EL (cell line): ENCODE measurements around the gene UXS1.

Experiments
- DNase-seq: peaks from one replicate; pipeline ENCODE4 v3.0.0-alpha.2; 2016

The UXS1 gene

DNA sequence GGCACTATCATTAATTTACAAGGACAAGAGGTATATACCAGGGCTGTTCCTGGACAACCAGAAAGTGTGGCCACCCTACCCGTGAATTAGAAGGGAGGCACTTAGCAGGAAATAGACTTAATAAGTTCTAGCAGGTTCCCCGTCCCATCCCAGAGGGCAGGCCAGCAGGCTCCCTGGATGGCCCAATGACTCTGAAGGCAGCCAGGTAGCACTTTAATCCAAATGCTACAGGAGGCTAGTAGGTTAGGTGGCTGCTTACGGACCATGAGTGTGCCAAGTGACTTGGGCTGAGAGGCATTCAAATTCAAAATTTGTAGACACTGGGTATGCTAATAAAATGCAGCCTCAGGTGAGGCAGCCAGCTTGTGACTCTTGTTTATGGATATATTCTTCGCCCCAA is 123.9 kb downstream of the UXS1 start:
- DNase-seq, result no peak

DNA sequence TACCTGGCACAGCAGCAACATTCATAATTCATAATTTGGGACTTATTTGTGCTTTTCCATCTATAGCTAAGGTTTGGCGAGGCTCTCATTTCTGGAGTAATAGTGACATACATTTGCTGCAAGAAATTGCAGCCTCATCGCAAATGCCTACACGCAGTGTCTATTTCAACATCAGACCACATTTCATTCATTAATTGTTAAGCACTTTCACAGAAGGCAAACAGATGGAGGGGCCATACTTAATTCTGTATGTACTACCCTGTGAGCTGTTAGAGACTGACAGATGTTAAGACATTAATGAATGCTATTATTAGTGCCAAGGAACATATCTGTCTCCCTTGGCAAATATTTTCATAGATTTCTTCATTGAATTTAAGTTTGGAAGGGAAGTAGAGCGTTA is 125.7 kb downstream of the UXS1 start:
- DNase-seq, result no peak

DNA sequence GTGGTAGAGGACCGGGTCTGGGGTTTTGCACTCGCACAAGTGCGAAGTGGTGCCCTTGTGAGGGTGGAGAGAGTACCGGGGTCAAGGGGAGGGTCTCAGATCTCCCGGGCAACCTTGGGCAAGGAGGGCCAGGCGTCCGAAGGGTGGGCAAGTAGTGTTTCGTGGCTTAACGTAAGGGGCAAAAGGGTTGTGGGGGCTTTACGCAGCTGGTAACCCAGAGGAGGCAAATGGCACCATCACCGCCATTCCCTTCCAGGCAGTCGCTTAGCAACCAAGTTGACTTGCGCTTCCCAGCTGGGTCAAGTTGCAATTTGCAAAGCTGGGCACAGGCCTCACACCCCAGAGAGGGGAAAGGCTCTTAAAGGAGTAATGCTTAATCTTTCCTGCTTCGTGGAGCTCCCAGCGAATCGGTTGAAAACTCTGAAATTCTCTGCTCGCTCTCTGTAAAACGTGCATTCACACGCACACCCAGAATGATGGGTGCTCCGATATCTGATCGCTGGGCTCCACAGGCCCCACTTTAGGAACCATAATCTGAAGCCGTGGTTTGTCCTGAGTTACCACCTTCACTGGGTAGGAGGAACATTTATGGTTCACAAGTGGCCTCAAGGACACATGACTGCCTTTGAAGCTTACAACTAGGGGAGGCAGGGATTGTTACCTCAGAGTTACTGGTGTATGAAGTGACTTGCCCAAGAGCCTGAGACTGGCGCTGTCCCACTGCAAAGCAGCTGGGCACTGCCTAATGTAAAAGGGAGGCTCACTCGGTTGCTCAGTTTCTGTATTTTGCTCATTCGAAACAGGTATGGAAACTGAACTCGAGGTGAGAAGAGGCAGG is 127.9 kb downstream of the UXS1 start:
- no peak for DNase-seq

DNA sequence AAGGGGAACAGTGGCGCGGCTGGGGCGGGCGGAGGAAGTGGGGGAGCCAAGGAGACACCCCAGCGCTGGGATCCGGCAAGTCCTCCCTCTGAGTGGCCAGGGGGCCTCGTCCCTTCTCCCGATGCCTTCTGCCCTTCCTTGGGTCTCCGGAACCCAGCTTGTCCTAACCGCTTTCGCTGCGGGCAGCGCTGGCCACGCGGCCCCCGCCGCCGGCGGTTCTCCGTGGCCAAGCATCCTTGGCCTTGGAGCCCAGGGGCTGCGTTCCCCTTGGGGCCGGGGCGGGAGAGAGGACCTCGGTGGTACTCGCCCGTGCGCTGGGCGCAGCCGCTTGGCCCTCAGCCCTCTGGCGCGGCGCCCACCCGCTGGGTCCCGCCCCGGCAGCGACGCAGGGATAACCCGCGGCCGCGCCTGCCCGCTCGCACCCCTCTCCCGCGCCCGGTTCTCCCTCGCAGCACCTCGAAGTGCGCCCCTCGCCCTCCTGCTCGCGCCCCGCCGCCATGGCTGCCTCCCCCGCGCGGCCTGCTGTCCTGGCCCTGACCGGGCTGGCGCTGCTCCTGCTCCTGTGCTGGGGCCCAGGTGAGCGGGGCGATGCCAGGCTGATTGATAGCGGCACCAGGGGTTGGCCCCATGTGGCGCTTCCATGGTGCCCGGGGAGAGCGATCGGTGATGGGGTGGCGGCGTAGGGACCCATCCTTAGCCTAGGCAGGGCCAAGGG is 128.7 kb downstream of the UXS1 start:
- no peak for DNase-seq

DNA sequence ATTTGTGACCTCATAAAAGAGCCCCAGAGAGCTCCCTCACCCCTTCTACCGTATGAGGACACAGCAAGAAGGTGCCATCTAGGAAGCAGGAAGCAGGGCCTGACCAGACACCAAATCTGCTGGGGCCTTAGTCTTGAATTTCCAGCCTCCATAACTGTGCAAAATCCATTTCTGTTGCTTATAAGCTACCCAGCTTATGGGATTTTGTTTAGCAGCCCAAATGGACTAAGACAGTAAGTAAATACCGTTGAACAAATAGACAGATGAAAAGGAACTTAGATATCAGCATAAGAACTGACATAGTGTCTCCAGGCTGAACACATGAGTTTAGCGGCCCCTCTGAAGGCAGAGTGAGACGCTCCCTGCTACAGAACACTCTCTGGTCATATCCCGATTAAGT is 130.9 kb downstream of the UXS1 start:
- DNase-seq, result no peak

DNA sequence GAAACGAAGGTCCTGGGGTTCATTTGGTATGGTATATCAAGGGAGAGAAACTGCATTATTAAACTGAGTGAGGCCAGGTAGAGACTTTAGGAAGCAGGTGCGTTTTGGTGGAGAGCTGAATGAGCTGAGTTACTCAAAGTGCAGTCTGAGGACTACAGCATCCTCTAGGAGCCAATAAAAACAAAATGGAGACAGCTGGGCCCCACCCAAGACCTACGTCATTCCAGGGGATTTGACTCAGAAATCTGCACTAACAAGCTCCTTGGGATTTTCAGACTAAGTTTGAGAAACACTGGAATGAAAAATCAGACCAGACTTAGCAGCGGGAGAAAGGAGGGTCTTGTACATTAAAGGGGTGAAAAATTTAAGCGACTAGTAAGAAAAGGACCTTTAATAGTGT is 131.5 kb downstream of the UXS1 start:
- no peak for DNase-seq

DNA sequence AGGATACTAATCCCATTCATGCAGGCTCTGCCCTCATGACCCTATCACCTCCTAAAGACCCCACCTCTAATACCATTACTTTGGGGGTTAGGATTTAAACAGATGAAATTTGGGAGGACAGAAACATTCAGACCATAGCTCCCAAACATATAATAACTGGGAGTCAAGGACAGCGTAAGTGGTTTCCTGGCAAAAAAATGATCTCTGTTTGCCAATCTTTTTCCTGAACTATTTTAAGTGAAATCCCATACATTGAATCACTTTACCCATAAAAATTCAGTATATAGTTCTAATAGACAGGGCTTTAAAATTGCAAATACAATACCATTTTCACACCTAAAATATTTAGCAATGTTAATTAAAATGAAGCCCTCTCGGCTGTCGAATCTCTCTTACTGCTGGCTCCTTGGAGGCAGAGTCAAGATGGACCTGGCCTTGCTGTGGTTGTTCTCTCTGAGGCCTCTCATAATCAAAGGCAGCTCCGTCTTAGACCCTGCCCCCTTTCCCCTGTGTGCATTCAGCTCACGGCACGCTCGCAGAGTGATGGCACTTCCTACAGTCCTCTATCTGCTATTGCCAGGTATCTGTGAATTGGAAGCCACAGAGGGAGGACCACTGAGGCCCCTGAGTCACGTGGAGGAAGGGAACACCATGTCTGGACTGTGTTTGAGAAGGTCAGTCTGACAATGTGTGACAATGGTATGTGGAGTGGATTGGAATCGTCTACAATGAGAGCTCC is 132.3 kb downstream of the UXS1 start:
- DNase-seq, result no peak

DNA sequence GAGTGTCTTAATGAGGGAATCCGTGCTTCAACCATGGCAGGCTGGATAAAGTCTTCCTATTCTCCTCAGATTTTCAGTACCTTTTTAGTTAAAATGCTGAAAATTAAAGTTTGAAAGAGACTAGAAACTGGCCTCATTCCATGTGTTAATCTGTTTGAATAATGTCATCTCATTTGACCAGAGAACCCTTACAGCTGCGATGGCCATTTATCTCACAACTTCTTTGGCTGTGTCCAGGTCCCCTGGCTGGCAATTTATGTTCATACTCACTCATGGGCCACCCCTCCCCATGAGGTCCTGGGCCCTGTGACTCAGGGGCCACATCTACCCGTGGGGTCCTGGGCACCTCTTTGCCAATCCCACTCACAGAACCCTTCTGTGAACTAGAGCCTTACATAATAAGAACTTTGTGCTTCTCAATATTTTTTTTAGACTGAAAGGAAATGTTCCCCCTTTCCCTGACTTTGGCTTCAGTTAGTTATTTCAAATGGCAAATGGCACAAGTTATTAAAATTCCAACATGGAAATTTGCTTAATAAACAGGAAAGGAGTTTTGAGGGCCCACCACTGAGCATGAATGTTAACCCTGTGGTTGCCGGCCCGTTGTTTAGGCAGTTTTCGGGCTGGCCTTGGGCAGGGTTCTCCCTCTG is 134.6 kb downstream of the UXS1 start:
- no peak for DNase-seq

DNA sequence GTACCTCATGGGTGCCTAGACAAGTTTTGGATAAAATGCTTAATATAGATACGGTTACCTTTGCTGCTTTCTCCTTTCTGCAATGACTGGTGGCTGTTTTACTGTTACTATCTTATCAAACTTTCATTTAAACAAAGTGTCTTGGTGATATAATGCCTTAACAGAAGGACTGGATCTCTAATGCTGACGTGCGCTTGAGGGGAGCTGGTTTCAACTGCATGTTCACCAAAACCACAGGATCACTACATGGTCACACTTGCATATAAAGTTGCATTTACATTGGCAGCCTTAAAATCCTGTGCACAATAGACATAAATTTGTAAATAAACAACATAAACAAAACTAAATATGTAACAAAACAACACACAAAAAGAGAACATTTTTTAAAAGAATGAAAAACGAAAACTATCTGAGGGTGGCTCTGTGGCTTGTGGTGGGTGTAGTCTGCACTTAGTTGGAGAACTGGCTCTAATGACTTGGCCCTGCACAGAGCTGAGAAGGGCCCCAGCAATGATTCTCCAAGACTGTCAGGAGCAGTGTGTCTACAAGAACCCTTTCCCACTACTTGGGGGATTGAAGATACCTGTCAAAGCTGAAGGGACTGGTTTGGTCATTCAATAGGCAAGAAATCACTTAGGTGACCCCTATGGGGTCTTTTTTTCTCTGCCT is 135.5 kb downstream of the UXS1 start:
- DNase-seq, result no peak

DNA sequence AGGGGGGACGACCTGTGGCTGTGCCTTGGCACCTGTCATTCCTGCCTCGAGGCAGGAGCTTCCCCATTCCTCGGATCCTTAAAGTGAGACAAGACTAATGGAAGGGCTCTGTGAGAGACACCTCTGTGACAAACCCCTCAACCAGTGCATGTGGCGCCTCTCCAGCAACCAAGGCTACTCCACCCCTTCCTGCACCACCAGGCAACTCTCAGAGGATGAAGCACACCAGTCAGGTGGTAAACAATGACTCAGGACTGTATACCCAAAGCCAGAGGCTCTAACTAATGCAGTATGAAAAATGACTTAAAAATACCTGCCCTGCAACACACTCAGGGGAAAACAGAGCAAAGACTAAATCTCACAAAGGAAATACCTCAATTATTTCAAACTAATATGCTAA is 136.9 kb downstream of the UXS1 start:
- no peak for DNase-seq

DNA sequence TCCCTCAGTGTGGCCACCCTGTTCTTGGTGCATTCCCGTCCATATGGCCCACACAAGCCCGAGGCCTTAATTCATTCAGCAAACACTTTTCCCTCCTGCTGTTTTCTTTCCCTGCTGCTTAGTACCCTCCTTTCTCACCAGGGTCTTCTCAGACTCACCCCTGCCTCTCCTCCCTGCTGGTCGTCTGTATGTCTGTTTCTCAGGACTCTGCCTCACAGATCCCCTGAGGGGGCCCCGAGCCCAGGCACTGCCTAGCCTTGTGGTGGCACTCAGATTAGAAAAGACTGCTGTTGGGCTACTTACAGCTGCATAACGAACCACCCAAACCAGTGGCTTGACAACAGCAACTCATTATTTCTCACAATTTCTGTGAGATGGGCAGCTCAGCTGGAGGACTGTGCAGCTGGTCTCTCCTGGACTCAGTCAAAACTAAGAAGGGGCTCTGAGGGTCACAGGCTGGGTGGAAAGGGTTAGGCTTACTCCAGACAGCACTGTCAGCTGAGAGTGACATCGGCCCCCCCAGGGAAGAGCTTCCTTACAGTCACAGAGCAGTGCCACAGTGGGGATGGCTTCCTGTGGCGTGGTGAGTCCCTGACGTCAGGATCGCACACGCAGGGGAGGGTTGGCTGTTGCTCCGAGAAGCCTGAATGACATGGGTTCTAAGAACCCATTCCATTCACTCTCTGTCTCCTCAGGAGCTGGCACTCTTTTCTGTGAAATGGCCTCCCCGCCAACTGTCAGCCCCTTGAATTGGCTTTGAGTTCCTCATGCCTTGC is 139.0 kb downstream of the UXS1 start:
- DNase-seq, result no peak

DNA sequence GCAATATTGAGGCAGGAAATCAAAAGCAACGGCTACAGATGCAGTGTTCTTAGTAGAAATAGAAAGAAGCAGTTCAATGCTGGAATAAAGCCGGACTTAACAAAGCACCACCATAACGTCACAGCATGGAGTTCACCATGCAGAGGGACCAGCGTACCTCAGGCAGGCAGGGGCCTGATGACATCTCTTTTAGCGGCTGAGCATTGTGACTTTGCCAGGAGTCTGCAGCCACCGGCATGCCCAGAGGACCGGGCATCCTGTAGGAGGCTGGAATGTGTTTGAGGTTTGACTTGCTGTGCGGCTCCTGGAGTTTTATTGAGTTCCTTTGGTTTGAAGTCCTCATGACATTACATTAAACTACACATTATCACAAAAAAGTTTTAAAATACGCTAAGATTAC is 139.8 kb downstream of the UXS1 start:
- no peak for DNase-seq

DNA sequence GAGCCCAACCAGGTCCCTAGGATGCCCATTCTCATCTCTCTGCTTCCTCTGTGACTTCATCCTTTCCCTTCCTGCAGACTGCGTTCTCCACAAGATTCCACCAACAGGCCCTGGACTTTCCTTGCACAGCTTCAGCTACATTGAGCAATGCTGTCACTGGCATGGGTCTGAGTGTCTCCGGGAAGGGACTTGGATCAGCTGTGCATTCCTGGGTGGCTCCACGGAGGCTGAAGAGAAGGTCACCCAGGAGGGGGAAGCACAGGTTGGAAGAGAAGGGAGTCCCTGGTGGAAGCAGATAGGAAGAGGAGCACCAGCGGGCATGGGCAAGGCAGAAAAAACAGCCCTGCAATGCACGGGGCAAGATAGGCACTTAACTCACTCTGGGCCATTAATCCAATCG is 140.5 kb downstream of the UXS1 start:
- peak; percentile 4 for DNase-seq

DNA sequence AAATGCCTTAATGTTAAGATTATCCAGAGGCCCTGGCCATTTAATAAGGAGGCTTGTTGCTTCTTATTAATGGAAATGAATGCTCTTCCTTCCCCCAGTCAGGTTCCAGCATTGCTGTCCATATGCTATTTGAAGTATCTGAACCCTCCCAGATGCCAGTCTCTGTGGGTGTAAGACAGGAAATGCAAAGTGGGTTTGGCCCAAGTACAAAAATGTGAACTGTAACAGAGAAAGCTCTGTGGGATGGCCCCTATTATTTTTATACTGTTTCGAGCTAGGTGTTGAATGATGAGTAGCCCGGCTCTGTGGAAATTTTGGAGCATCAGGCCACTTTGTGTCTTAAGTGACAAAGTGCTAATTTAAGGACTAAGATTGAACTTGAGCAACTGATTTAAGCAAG is 141.0 kb downstream of the UXS1 start:
- peak; percentile 76 for DNase-seq

DNA sequence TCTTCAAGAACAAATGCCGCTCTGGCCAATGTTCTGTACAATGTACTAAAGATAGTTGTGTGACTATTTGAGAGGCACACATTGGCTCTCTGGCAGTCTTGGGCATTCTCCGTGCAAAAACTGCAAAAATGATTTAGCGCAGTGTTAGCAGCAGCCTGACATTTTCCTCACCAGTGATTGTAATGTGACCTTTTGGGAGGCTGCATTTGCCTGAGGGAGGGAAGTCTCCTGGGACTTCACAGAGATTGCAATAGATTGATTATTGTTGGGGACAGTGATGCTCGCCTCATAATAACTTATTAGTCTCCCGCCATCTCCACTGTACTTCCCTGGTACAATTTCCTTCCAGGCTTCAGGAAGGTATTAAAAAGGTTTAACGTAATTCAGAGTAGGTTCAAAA is 149.2 kb downstream of the UXS1 start:
- DNase-seq, result no peak

DNA sequence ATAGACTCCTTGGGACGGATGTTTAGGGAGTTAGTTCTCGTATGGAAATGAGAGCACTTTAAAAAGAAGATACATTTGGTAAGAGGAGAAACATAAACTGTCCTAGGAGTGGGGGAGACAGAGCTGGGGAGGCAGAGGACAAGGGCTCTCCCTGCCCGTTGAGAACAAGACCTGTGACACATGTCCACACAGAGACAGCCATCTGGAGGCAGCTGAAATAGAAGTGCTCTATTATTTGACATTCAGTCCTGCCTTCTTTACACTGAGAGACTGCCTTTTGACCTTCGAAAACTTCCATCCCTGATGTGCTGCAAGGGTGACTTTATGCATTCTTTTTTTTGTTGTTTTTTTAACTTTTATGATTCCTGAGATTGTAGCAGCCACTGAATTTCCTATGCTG is 150.1 kb downstream of the UXS1 start:
- DNase-seq, result no peak
